Common myeloid progenitor, CD34-positive (primary cell): ENCODE data around the gene PIGO.

Source experiments
- CTCF ChIA-PET: fragments of 350-600 bp; sonication (Branson Sonifier 250); formaldehyde crosslinking; loops from one replicate; lab custom pipeline; 2021; ENCODE audit warnings: antibody characterized with exemption; lab: Charles Lee
- POLR2A ChIA-PET: fragments of 350-600 bp; sonication (Branson Sonifier 250); formaldehyde crosslinking; loops from one replicate; lab custom pipeline; 2021; ENCODE audit warnings: antibody characterized with exemption; lab: Charles Lee
- DNase-seq, 3 donors: peaks; one replicate each; pipeline versions ENCODE4 v3.0.0 to v3.0.0-alpha.2; 2013
- H3K27ac ChIP-seq, 2 experiments: 1 replicate in 1 of 2; 2 replicates in 1 of 2; pipeline ENCODE4 v1.7.0; 2013; ENCODE audit warnings: inconsistent platforms in 2 of 2, low read length in 2 of 2, mild to moderate bottlenecking in 2 of 2, low read depth in 1 of 2, moderate library complexity in 1 of 2; ENCODE audit not compliant: severe bottlenecking in 2 of 2, insufficient read depth in 1 of 2, poor library complexity in 1 of 2
- H3K27me3 ChIP-seq, 5 experiments: replicated peaks in 2 of 5; 1 replicate in 3 of 5; 2 replicates in 2 of 5; pipeline versions ENCODE4 v1.6.1 to v1.7.0; 2013; ENCODE audit warnings: low read length in 4 of 5, mild to moderate bottlenecking in 2 of 5, moderate library complexity in 2 of 5, inconsistent platforms in 1 of 5; ENCODE audit not compliant: insufficient read depth in 5 of 5, control insufficient read depth in 4 of 5
- H3K36me3 ChIP-seq, 4 experiments: 1 replicate in 2 of 4; 2 replicates in 2 of 4; pipeline versions ENCODE4 v1.6.1 to v1.7.0; 2013; ENCODE audit warnings: low read length in 3 of 4, control low read depth in 1 of 4, mild to moderate bottlenecking in 1 of 4; ENCODE audit not compliant: control insufficient read depth in 4 of 4, insufficient read depth in 4 of 4
- H3K4me1 ChIP-seq, 4 experiments: 1 replicate in 3 of 4; 2 replicates in 1 of 4; pipeline versions ENCODE4 v1.6.1 to v1.7.1; 2013; ENCODE audit warnings: low read length in 3 of 4, mild to moderate bottlenecking in 3 of 4, control low read depth in 1 of 4, inconsistent platforms in 1 of 4, moderate library complexity in 1 of 4; ENCODE audit not compliant: control insufficient read depth in 4 of 4, insufficient read depth in 4 of 4; ENCODE audit errors: control extremely low read depth in 1 of 4
- H3K4me3 ChIP-seq, 7 experiments: 1 replicate in 4 of 7; 2 replicates in 3 of 7; pipeline versions ENCODE4 v1.5.1 to v1.7.0; 2013; ENCODE audit warnings: mild to moderate bottlenecking in 7 of 7, low read length in 6 of 7, moderate library complexity in 6 of 7, inconsistent platforms in 2 of 7, low read depth in 2 of 7, control low read depth in 1 of 7; ENCODE audit not compliant: insufficient read depth in 4 of 7, control insufficient read depth in 1 of 7; ENCODE audit errors: extremely low read depth in 1 of 7
- H3K9me3 ChIP-seq, 5 experiments: 1 replicate in 4 of 5; 2 replicates in 1 of 5; pipeline versions ENCODE4 v1.6.1 to v1.7.1; 2013; ENCODE audit warnings: low read length in 4 of 5, mild to moderate bottlenecking in 2 of 5, inconsistent platforms in 1 of 5, low read depth in 1 of 5, moderate library complexity in 1 of 5; ENCODE audit not compliant: control insufficient read depth in 4 of 5, insufficient read depth in 2 of 5; ENCODE audit errors: control extremely low read depth in 1 of 5
- WGBS: methylation state at CpG from one replicate; pipeline ENCODE4 v1.1.5; 2013; ENCODE audit not compliant: insufficient coverage; 5-methylcytosine and 5-hydroxymethylcytosine counted together

Gene PIGO

GRCh38 chr9:35102769-35103659, 6.6 kb upstream of the PIGO start, which contains the start of gene STOML2:
Gene STOML2, minus strand, starts transcription at chr9:35103131. Its CDS starts 37 bp downstream, at chr9:35103094.
- DNase-seq = peak; percentile 97 to 98 (median 98)
- H3K36me3 ChIP-seq = peaks cover 6 to 63% (median 50%) of the 10 kb centered on the region in 4 experiments
- H3K27me3 ChIP-seq = no peaks in the 10 kb centered on the region
- peak within 1 kb of the TSS; percentile 67 to 95 (median 85) for H3K4me3 ChIP-seq
- peaks cover 8 to 41% (median 29%) of the 10 kb centered on the region in 4 experiments for H3K4me1 ChIP-seq
- ChIA-PET POLR2A (interaction anchor here (0.9 to 1.5 kb wide), 5 partner anchors 9 to 58 kb away, joined by 3 to 6 read pairs (median 4); partner anchors contain the start of genes ATOSB, FANCG and UNC13B), CTCF (interaction anchor here (1.2 to 9.4 kb wide), 4 partner anchors 9 to 52 kb away, joined by 3 to 65 read pairs (median 29); partner anchors contain the start of genes ATOSB and PIGO)
- WGBS = under 1% methylated on average over 55 of the region's 57 CpGs
- no peaks in the 10 kb centered on the region for H3K9me3 ChIP-seq
- H3K27ac ChIP-seq = peak within 1 kb of the TSS; percentile 89 to 91

- WGBS = 8% methylated on average over 8 of the region's 10 CpGs
- peaks cover 6 to 58% (median 48%) of the 10 kb centered on the region in 4 experiments for H3K36me3 ChIP-seq
- H3K27ac ChIP-seq = peak overlapping the region; percentile 89 to 91
- H3K9me3 ChIP-seq = no peaks in the 10 kb centered on the region
- CTCF ChIA-PET = interaction anchor here (1.3 to 9.4 kb wide), 5 partner anchors 8 to 203 kb away, joined by 4 to 65 read pairs (median 10); partner anchors contain the start of genes ATOSB, PIGO and VCP
- H3K4me1 ChIP-seq = peaks cover 8 to 35% (median 25%) of the 10 kb centered on the region in 4 experiments
- peak overlapping the region; percentile 67 to 95 (median 85) for H3K4me3 ChIP-seq
- no peak for DNase-seq
- H3K27me3 ChIP-seq = no peaks in the 10 kb centered on the region
- POLR2A ChIA-PET = interaction anchor here (1.3 to 1.5 kb wide), 3 partner anchors 13 to 30 kb away, joined by 3 to 6 read pairs (median 5); partner anchors contain the start of genes ATOSB and FANCG
Measured at GRCh38 chr9:35102465-35102768, 6.0 kb upstream of the PIGO start.

- H3K4me1 ChIP-seq = peaks cover 4 to 29% (median 25%) of the 10 kb centered on the region in 4 experiments
- H3K27me3 ChIP-seq = no peaks in the 10 kb centered on the region
- peaks cover 3 to 43% (median 38%) of the 10 kb centered on the region in 4 experiments for H3K36me3 ChIP-seq
- no peak overlapping the region for H3K27ac ChIP-seq
- CTCF ChIA-PET = interaction anchor here (0.7 to 8.1 kb wide), 7 partner anchors 7 to 198 kb away, joined by 4 to 65 read pairs (median 5); partner anchors contain the start of gene STOML2
- no peak overlapping the region for H3K4me3 ChIP-seq
- DNase-seq = no peak
- 87% methylated on average over 3 of the region's 3 CpGs for WGBS
- POLR2A ChIA-PET = interaction anchor here (1.0 to 1.5 kb wide), 2 partner anchors 13 to 18 kb away, joined by 3 to 4 read pairs; partner anchors contain the start of gene FANCG
- no peaks in the 10 kb centered on the region for H3K9me3 ChIP-seq
Measured at GRCh38 chr9:35097573-35097972, 1.2 kb upstream of the PIGO start.

- DNase-seq = no peak
- 98% methylated on average over 17 of the region's 17 CpGs for WGBS
- Histone ChIP-seq H3K9me3 (no peaks in the 10 kb centered on the region), H3K4me1 (peaks cover 0 to 13% (median 12%) of the 10 kb centered on the region in 4 experiments), H3K36me3 (peaks cover 18 to 70% (median 61%) of the 10 kb centered on the region in 4 experiments), H3K27me3 (no peaks in the 10 kb centered on the region), H3K4me3 (no peak overlapping the region), H3K27ac (no peak overlapping the region)
- POLR2A ChIA-PET = interaction anchor here (0.8 kb wide), 1 partner anchor 9 kb away, joined by 3 read pairs; no protein-coding TSS in a partner anchor
- CTCF ChIA-PET = interaction anchor here (1.0 to 8.1 kb wide), 4 partner anchors 12 to 193 kb away, joined by 3 to 87 read pairs (median 34); partner anchors contain the start of genes FANCG and STOML2
Measured at GRCh38 chr9:35091536-35091935, 4.9 kb downstream of the PIGO start.

GRCh38 chr9:35089434-35089833, 7.0 kb downstream of the PIGO start:
- Histone ChIP-seq H3K27me3 (no peaks in the 10 kb centered on the region), H3K27ac (no peak overlapping the region), H3K36me3 (peaks cover 18 to 79% (median 62%) of the 10 kb centered on the region in 4 experiments), H3K9me3 (no peaks in the 10 kb centered on the region), H3K4me1 (no peaks in the 10 kb centered on the region), H3K4me3 (no peak overlapping the region)
- no peak for DNase-seq
- WGBS = 100% methylated on average over 2 of the region's 2 CpGs
- POLR2A ChIA-PET = interaction anchor here (0.6 kb wide), 1 partner anchor 17 kb away, joined by 3 read pairs; the partner anchor contains the start of gene VCP
- CTCF ChIA-PET = no interaction called here

- 94% methylated on average over 2 of the region's 2 CpGs for WGBS
- H3K36me3 ChIP-seq = peaks cover 10 to 38% (median 28%) of the 10 kb centered on the region in 4 experiments
- no peaks in the 10 kb centered on the region for H3K27me3 ChIP-seq
- DNase-seq = no peak
- H3K9me3 ChIP-seq = no peaks in the 10 kb centered on the region
- H3K4me3 ChIP-seq = no peak overlapping the region
- ChIA-PET POLR2A (no interaction called here), CTCF (no interaction called here)
- H3K27ac ChIP-seq = no peak overlapping the region
- H3K4me1 ChIP-seq = peaks cover 0 to 5% (median 2%) of the 10 kb centered on the region in 4 experiments
Measured at GRCh38 chr9:35085078-35085477, 11.3 kb downstream of the PIGO start.
